COLO668 (cell line): Measurements from ENCODE around the gene PLAAT4.
"Not testable (repeated sequence)": the region's sequence is repeated elsewhere in the genome, so short reads cannot be mapped to it uniquely, and the experiment has no call there.

Experiments used
- DNase-seq: peaks from one replicate; lab custom pipeline; 2025; ENCODE audit not compliant: unreplicated experiment; lab: John Stamatoyannopoulos, UW

The PLAAT4 gene

DNA sequence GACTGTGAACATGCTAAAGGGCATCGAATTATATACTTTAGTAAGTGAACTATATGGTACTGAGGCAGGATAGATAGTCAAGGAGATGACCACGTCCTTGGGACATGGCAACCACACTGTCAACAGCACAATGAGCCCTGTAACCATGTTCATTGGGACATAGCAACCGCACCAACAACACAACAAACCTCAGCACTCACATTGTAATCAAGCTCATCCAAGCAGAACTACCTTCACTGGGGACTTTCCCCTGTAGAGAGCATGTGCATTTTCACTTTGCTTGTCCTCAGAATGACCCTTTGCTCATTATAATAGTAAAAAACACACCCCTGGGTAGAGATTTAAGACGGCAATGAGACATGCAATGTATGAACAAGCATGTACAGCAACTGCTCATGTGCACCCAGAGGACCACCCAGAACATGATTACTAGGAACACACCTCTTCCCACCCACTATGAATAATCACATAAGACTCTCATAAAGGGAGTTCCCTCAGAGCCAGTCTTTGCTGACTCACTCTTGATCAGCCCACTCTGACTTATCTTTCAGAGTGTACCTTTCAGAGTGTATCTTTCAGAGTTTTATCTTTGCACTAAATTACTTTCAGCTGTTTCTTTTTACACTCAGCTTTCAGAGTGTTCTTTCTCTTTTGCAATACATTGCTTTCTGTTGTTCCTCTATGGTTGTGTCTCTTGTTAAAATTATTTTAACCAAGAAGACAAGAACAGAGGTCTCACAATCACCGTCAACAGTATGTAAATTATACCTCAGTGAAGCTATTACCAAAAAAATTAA lies 30.6 kb downstream of the PLAAT4 start:
- peak; percentile 79 for DNase-seq

DNA sequence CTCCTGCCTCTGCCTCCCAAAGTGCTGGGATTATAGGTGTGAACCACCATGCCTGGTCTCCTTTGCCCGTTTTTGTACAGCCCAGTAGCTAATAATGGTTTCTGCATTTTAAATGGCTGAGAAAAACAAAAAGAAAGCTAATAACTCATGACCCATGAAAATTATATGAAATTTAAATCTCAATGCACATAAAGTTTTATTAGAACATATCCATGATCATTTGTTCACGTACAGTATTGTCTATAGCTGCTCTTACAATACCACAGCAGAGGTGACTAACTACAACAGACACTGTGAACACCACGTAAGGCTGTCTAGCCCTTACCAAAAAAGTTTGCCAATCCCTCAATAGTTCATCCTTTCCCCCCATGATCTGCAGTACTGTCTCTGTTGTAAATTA lies 33.0 kb downstream of the PLAAT4 start:
- no peak for DNase-seq

DNA sequence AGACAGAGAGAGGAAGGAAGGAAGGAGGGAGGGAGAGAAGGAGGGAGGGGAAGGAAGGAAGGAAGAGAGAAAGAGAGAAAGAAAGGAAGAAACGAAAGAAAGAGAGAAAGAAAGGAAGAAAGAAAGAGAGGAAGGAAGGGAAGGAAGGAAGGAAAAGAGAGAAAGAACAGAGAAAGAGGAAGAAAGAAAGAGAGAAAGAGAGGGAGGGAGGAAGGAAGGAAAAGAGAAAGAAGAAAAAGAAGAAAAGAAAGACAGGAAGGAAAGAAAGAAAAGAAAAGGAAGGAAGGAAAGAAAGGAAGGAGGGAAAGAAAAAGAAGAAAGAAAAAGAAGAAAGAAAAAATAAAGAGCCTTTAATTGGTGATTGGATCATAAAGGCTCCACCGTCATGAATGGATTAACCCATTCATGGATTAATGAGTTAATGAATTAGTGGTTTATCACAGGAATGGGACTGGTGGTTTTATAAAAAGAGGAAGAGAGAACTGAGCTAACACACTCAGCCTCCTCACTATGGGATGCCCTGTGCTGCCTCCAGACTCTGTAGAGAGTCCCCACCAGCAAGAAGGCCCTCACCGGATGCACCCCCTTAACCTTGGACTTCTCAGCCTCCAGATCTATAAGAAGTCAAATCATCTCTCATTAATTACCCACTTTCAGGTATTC lies 35.5 kb downstream of the PLAAT4 start:
- DNase-seq: no peak

DNA sequence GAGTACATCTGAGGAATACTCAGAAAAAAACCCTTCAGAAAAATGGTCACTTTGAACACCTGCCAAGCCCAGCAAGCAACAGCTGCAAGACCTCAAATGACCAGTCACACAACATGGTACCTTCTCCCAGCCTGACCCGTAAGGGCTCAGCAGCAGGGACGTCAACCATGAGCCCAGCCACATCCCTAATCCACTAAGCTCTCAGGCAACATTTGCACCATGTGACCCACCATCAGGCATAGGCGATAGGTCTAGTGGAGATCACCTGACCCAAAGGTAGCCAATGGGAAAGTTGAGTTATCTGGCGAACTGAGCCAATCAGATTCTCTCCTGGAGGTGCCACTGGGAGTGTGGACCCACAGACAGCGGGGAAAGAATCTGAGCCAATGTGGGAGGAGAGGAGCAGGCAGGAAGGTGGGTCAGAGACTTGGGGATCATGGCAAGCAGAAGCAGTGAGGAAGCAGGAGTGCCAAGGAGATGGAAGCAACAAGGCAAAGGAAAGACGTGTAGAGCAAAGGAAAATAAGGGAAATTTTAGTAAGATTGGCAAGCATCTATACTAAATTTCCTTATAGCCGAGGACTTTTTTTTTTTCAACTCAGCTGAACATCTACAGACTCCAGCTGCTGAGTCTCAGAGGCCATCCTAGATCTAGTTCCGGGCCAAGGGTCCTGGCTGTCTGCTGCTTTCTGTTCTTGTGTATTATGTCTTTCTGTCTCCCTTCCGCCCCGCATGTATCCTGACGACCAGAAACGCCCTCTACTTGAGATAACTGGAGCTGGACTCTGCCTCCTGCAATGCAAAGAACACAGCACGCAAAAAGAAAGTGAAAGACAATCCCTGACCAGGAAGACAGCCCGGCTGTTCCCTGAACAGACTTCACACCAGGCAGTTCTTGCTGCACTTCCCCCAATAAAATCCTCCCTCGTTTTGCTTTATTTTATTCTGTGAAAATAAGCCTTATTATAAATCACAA lies 37.6 kb downstream of the PLAAT4 start:
- DNase-seq: no peak

DNA sequence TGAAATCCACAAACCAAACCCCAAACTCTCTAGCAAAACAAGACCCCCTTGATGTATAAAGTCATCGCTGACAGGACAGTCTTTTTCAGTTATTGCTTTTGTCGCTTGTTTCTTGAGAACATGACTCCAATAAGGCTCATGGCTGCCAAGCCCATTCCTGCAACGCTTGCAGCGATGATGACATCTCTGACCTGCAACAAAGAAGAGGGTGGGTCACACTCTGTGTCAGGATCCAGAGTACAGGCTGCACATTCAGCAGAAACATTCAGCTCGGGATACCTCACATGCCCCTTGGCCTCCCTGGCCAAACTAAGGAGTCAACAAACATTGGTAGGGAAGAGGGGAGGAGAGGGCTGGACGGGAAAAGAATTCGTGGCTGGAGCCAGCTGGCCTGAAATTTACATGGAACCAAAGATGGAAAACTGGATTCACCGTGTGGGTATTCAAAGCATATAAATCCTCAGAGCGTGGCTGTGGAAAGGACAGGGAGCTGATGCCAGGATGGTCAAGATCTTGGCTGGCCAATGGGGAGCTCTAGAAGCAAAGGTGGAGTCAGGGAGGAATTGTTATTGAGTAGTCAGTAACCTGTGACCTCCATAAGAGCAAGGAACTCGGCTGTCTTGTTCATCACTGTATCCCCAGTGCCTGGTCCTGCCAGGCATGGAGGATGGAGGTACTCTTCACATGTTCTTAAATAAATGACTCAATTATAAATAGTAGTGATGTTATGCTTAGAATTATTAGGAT lies 38.4 kb downstream of the PLAAT4 start:
- no peak for DNase-seq

DNA sequence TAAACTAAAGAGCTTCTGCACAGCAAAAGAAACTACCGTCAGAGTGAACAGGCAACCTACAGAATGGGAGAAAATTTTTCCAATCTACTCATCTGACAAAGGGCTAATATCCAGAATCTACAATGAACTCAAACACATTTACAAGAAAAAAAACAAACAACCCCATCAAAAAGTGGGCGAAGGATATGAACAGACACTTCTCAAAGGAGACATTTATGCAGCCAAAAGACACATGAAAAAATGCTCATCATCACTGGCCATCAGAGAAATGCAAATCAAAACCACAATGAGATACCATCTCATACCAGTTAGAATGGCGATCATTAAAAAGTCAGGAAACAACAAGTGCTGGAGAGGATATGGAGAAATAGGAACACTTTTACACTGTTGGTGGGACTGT lies 42.3 kb downstream of the PLAAT4 start:
- DNase-seq: not testable (repeated sequence)

DNA sequence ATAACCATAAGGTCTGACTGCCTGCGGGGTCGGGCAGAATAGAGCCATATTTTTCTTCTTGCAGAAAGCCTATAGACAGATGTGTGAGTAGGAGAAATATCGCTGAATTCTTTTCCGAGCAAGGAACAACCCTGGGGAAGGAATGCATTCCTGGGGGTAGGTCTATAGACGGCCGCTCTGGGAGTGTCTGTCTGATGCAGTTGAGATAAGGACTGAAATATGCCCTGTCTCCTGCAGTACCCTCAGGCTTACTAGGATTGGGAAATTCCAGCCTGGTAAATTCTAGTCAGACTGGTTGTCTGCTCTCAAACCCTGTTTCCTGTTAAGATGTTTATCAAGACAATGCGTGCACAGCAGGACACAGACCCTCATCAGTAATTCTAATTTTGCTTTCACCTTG lies 44.6 kb downstream of the PLAAT4 start:
- not testable (repeated sequence) for DNase-seq

DNA sequence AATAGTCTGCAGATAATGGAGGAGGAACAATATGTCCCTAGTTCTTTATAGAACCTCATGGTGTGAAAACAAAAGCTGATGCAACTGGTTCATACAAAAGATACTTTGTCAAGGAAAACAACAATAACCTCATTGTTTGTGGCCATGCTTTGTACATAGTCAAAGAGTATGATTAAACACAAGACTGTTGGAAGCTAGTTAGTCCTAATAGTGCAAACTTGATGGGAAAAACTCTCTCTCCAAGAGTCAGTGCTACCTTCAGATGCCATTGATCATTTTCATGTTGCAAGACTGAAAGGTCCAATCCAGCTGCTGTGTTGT lies 46.7 kb downstream of the PLAAT4 start:
- DNase-seq: no peak

DNA sequence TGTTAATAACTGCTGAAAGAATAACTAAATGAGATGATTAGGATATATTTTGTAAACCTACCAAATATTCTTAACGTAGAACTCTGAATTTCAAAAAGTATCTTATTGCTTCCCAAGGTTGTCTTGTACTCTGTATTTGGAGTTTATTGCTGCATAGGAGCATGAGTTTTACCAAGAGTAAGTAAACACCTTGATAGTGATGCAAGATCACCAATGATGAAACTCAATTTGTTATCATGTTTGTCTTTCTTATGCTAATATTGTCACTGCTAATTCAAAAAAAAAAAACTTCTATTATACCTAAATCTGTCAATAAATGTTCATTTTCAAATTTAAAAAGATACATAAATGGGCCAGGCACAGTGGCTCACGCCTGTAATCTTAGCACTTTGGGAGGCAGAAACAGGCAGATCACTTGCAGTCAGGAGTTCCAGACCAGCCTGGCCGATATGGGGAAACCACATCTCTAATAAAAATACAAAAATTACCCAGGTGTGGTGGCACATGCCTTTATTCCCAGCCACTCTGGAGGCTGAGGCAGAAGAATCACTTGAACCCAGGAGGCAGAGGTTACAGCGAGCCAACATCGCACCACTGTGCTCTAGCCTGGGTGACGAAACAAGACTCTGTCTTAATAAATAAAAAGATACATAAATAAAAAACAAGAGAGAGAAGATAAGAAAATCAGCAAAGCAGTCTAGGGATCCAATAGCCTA lies 50.0 kb downstream of the PLAAT4 start:
- DNase-seq: no peak

DNA sequence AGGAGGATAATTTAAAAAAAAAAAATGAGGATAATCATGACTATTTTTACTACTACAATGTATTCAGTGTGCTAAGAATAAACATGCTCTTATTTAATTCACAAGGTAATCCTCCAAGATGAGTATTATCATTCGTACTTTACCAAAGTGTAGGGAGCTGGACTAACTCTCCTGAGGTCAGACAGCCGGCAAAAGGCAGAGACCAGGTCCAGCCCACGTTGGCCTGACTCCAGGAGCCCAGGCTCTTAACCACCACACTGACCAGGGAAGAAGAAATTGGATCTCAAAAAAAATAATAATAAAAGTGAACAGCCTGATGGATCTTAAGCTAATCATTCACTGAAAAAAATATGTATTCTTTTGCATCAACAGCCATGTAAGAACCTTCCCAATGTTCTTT lies 52.4 kb downstream of the PLAAT4 start:
- DNase-seq: no peak

DNA sequence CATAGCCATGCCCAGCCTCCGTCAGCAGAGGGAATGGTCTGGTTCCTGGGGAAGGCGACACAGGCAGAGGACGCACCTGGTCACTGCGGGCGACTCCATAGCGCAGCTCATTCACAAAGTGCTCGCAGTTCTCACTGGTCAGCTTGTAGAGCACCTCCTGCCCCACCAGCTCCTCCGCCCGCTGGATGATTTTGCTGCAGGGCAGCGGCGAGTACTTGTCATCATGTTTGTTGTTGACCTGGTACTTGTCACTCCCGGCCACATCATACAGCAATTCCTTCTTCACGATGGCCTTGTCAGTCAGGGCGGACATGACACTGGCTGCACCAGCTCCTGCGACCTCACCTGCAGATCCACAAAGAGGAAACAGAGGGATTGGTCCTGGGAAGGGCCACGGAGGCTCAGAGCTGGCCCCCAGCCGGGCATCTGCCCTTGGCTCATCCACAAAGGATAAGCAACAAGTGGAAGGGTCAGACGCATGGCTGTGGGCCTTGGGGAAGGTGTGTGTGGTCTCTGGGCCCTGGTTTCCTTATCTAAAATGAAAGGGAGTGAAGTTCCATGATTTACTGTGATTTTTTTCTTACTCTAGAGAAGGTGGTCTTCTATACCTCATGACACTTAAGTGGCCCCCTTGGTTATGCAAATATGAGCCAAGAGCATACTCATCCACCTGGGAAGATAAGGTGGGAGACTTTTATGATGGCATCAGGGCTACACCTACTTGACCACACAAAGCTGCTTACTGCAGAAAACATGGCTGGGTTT lies 53.6 kb downstream of the PLAAT4 start:
- no peak for DNase-seq

DNA sequence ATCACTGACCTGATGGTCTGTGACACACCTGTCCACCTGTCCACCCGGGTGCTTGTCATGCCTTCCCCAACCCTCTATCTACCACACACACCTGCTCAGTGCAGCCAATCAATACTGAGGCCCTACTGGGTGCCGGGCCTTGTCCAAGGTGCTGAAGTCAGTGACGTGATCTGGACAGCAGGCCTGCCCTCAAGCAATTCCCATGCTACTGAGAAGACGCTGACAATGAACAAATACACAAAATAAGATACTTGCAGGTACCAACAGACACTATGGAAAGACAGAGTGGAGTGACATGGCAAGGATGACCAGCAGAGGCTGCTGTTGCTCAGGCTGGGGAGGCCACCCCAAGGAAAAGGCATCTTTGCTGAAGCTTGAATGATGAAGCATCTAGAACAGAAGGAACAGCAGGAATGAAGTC lies 56.4 kb downstream of the PLAAT4 start:
- DNase-seq: peak; percentile 22

DNA sequence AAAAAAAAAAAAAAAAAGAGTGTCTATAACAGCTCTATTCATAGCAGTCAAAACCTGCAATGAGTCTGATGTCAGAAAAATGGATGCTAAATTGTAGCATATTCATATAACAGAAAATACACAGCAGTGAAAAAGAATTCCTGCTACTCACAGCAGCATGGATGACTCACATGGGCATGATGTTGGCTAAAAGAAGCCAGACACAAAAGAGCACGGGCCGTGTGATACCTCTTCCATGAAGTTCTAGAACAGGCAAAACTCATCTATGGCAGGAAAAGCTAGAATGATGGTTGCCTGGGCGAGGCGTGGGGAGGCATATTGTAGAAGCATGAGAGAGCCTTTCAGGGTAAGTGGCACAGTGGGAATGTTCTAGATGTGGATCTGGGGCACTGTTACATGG lies 58.7 kb downstream of the PLAAT4 start:
- DNase-seq: no peak
